Neural cell (in vitro differentiated cells): ENCODE measurements around the gene IL36A.

Experiments used
- EP300 ChIP-seq: fragments of 450-650 bp; conservative IDR thresholded peaks from 2 replicates; pipeline ENCODE4 v1.6.1; 2014; ENCODE audit warnings: antibody characterized with exemption, mild to moderate bottlenecking, moderate library complexity; ENCODE audit not compliant: poor library complexity, severe bottlenecking
- TF ChIP-seq, protein P1 (sequence below): fragments of 450-650 bp; IDR thresholded peaks from 2 replicates; pipeline ENCODE4 v1.5.1; 2014; ENCODE audit warnings: antibody characterized with exemption, mild to moderate bottlenecking, moderate library complexity; ENCODE audit not compliant: poor library complexity, severe bottlenecking

DNA sequence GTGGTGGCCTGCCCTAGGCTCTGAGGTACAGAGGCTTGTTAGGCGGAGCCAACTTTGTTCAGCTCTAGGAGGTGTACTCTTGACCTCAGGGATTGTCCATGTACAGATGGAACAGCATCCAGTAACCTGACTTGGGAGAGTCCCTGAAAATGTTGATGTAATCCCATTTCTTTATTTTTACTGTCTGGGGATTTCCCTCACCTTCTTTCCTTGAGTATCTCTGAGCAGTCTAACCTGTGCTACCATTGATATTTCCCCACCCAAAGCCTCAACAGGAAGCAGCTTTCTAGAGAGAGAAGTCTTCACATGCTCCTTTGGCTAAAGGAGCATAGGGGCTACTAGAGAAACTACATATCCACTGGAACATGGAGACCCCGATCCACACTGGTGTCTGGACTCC lies 10.4 kb downstream of the IL36A start:
- TF ChIP-seq, protein P1, sequence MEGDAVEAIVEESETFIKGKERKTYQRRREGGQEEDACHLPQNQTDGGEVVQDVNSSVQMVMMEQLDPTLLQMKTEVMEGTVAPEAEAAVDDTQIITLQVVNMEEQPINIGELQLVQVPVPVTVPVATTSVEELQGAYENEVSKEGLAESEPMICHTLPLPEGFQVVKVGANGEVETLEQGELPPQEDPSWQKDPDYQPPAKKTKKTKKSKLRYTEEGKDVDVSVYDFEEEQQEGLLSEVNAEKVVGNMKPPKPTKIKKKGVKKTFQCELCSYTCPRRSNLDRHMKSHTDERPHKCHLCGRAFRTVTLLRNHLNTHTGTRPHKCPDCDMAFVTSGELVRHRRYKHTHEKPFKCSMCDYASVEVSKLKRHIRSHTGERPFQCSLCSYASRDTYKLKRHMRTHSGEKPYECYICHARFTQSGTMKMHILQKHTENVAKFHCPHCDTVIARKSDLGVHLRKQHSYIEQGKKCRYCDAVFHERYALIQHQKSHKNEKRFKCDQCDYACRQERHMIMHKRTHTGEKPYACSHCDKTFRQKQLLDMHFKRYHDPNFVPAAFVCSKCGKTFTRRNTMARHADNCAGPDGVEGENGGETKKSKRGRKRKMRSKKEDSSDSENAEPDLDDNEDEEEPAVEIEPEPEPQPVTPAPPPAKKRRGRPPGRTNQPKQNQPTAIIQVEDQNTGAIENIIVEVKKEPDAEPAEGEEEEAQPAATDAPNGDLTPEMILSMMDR, result no peak
- TF ChIP-seq EP300, result no peak
